HEK293 (cell line): ENCODE data around the gene MAPK11.

Source experiments
- GLIS2 ChIP-seq: fragments of 450-650 bp; formaldehyde crosslinking; IDR thresholded peaks from 2 replicates; pipeline ENCODE4 v1.5.1; 2016; ENCODE audit warnings: missing biosample characterization, missing genetic modification characterization
- HOXD13 ChIP-seq: sonication (generic); formaldehyde crosslinking; IDR thresholded peaks from 2 replicates; pipeline ENCODE4 v1.8.0; 2022; ENCODE audit warnings: missing genetic modification reagents, borderline replicate concordance
- OSR2 ChIP-seq: fragments of 450-650 bp; formaldehyde crosslinking; IDR thresholded peaks from 2 replicates; pipeline ENCODE4 v1.5.1; 2016; ENCODE audit warnings: missing biosample characterization, missing genetic modification characterization
- SETDB1 ChIP-seq: IDR thresholded peaks from one replicate; pipeline ENCODE4 v1.6.1; 2017; ENCODE audit warnings: mild to moderate bottlenecking, low read length, moderate library complexity, mixed read lengths; ENCODE audit not compliant: insufficient read length
- ZBTB8A ChIP-seq: fragments of 450-650 bp; formaldehyde crosslinking; IDR thresholded peaks from 2 replicates; pipeline ENCODE4 v1.5.1; 2016; ENCODE audit warnings: missing biosample characterization, missing genetic modification characterization
- ZNF10 ChIP-seq: fragments of 450-650 bp; formaldehyde crosslinking; IDR thresholded peaks from 2 replicates; pipeline ENCODE4 v1.5.1; 2017; ENCODE audit warnings: missing biosample characterization, missing genetic modification characterization
- ZNF184 ChIP-seq: fragments of 450-650 bp; IDR thresholded peaks from 2 replicates; pipeline ENCODE4 v1.5.1; 2018; ENCODE audit warnings: missing biosample characterization, mild to moderate bottlenecking, missing genetic modification characterization
- ZNF214 ChIP-seq: fragments of 450-650 bp; formaldehyde crosslinking; IDR thresholded peaks from 2 replicates; pipeline ENCODE4 v1.5.1; 2017; ENCODE audit warnings: missing biosample characterization, mild to moderate bottlenecking, missing genetic modification characterization, borderline replicate concordance
- ZNF221 ChIP-seq: fragments of 450-650 bp; formaldehyde crosslinking; IDR thresholded peaks from 2 replicates; pipeline ENCODE4 v1.5.1; 2017; ENCODE audit warnings: missing biosample characterization, missing genetic modification characterization, borderline replicate concordance
- ZNF488 ChIP-seq: fragments of 450-650 bp; formaldehyde crosslinking; IDR thresholded peaks from 2 replicates; pipeline ENCODE4 v1.5.1; 2016; ENCODE audit warnings: missing biosample characterization, missing genetic modification characterization
- ZNF629 ChIP-seq: fragments of 450-650 bp; formaldehyde crosslinking; IDR thresholded peaks from 2 replicates; pipeline ENCODE4 v1.5.1; 2017; ENCODE audit warnings: missing biosample characterization, missing genetic modification characterization
- TF ChIP-seq, protein P1 (sequence below): fragments of 450-650 bp; formaldehyde crosslinking; IDR thresholded peaks from 2 replicates; pipeline ENCODE4 v1.5.1; 2016; ENCODE audit warnings: missing biosample characterization, missing genetic modification characterization
- TF ChIP-seq, protein P2 (sequence below): fragments of 450-650 bp; formaldehyde crosslinking; IDR thresholded peaks from 2 replicates; pipeline ENCODE4 v1.5.1; 2016; ENCODE audit warnings: missing biosample characterization, missing genetic modification characterization

- TF ChIP-seq HOXD13 (CRISPR knock-in tag) (no peak), OSR2 (tag by site-specific recombination) (no peak), GLIS2 (tag by site-specific recombination) (no peak), ZNF214 (no peak), ZNF184 (tag by site-specific recombination) (no peak), ZNF629 (tag by site-specific recombination) (no peak), ZNF221 (tag by site-specific recombination) (no peak), ZBTB8A (tag by site-specific recombination) (no peak), ZNF10 (tag by site-specific recombination) (no peak), ZNF488 (no peak), SETDB1 (no peak)
- TF ChIP-seq, protein P1, sequence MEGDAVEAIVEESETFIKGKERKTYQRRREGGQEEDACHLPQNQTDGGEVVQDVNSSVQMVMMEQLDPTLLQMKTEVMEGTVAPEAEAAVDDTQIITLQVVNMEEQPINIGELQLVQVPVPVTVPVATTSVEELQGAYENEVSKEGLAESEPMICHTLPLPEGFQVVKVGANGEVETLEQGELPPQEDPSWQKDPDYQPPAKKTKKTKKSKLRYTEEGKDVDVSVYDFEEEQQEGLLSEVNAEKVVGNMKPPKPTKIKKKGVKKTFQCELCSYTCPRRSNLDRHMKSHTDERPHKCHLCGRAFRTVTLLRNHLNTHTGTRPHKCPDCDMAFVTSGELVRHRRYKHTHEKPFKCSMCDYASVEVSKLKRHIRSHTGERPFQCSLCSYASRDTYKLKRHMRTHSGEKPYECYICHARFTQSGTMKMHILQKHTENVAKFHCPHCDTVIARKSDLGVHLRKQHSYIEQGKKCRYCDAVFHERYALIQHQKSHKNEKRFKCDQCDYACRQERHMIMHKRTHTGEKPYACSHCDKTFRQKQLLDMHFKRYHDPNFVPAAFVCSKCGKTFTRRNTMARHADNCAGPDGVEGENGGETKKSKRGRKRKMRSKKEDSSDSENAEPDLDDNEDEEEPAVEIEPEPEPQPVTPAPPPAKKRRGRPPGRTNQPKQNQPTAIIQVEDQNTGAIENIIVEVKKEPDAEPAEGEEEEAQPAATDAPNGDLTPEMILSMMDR (tag by site-specific recombination): no peak
- TF ChIP-seq, protein P2, sequence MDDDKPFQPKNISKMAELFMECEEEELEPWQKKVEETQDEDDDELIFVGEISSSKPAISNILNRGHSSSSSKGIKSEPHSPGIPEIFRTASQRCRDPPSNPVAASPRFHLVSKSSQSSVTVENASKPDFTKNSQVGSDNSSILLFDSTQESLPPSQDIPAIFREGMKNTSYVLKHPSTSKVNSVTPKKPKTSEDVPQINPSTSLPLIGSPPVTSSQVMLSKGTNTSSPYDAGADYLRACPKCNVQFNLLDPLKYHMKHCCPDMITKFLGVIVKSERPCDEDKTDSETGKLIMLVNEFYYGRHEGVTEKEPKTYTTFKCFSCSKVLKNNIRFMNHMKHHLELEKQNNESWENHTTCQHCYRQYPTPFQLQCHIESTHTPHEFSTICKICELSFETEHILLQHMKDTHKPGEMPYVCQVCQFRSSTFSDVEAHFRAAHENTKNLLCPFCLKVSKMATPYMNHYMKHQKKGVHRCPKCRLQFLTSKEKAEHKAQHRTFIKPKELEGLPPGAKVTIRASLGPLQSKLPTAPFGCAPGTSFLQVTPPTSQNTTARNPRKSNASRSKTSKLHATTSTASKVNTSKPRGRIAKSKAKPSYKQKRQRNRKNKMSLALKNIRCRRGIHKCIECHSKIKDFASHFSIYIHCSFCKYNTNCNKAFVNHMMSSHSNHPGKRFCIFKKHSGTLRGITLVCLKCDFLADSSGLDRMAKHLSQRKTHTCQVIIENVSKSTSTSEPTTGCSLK: no peak
These were observed 43.9 kb downstream of the MAPK11 start for GRCh38 chr22:50226063-50226874.
